Transverse colon (tissue), 3 donors: ENCODE results near the gene CHN1.

Experiments
- CTCF ChIP-seq, 5 experiments: fragments of 200-600 bp in 3 of 5; fragments of 450-650 bp in 2 of 5; sonication (generic) in 3 of 5; IDR thresholded peaks; 1 replicate in 2 of 5; 2 replicates in 3 of 5; pipeline ENCODE4 v1.5.1; 2016 to 2017; ENCODE audit warnings: antibody characterized with exemption in 5 of 5, inconsistent platforms in 3 of 5, mild to moderate bottlenecking in 2 of 5, moderate library complexity in 1 of 5
- EP300 ChIP-seq: sonication (generic); formaldehyde crosslinking; IDR thresholded peaks from one replicate; pipeline ENCODE4 v1.6.1; 2017; ENCODE audit warnings: antibody characterized with exemption, low read depth
- POLR2A ChIP-seq: fragments of 450-650 bp; IDR thresholded peaks from one replicate; pipeline ENCODE4 v1.6.1; 2016; ENCODE audit warnings: antibody characterized with exemption, mild to moderate bottlenecking, moderate library complexity

- no peak for TF ChIP-seq POLR2A
- TF ChIP-seq CTCF (IDR thresholded peaks at IDR 0.05) = no peak
- TF ChIP-seq EP300 = no peak
These were observed 1.1 kb upstream of the CHN1 start for GRCh38 chr2:175006281-175006680.
